ENCODE results near the gene TMEM242. TPM values are rescaled to one million over a fixed set of nuclear protein-coding genes. Genes with fewer than 3 reads are reported as not detected.

TMEM242 gene
- total RNA-seq, 1 donor from 2014 or later = 11.7 TPM

GRCh38 chr6:157260735-157261410 lies 62.4 kb downstream of the TMEM242 start:
- no peak for TF ChIP-seq CTCF (conservative IDR thresholded peaks at IDR 0.05)
- DNase-seq (ENCODE audit: extremely low spot score, unreplicated experiment) = no peak
- Mint-ChIP-seq H3K4me1 (ENCODE audit: unreplicated experiment) (peaks cover 10% of the 10 kb centered on the region), H3K27me3 (no peaks in the 10 kb centered on the region), H3K27ac (no peak overlapping the region), H3K9me3 (no peaks in the 10 kb centered on the region), H3K36me3 (no peaks in the 10 kb centered on the region), H3K4me3 (no peak overlapping the region)

- Mint-ChIP-seq H3K27ac (no peak overlapping the region), H3K9me3 (no peaks in the 10 kb centered on the region), H3K4me1 (ENCODE audit: unreplicated experiment) (peaks cover 10% of the 10 kb centered on the region), H3K36me3 (no peaks in the 10 kb centered on the region), H3K4me3 (no peak overlapping the region), H3K27me3 (no peaks in the 10 kb centered on the region)
- no peak for TF ChIP-seq CTCF (conservative IDR thresholded peaks at IDR 0.05)
- DNase-seq (ENCODE audit: extremely low spot score, unreplicated experiment) = no peak
Observed at GRCh38 chr6:157259443-157259842, 63.9 kb downstream of the TMEM242 start.

GRCh38 chr6:157258878-157259277 lies 64.4 kb downstream of the TMEM242 start:
- Mint-ChIP-seq H3K36me3 (no peaks in the 10 kb centered on the region), H3K27ac (no peak overlapping the region), H3K27me3 (no peaks in the 10 kb centered on the region), H3K4me3 (no peak overlapping the region), H3K4me1 (ENCODE audit: unreplicated experiment) (peaks cover 10% of the 10 kb centered on the region), H3K9me3 (no peaks in the 10 kb centered on the region)
- no peak for DNase-seq (ENCODE audit: extremely low spot score, unreplicated experiment)
- no peak for TF ChIP-seq CTCF (conservative IDR thresholded peaks at IDR 0.05)

- peaks cover 15% of the 10 kb centered on the region for H3K4me1 Mint-ChIP-seq (ENCODE audit: unreplicated experiment)
- H3K36me3 Mint-ChIP-seq = no peaks in the 10 kb centered on the region
- H3K27me3 Mint-ChIP-seq = no peaks in the 10 kb centered on the region
- peak overlapping the region; percentile 45 for H3K4me3 Mint-ChIP-seq
- TF ChIP-seq CTCF (conservative IDR thresholded peaks at IDR 0.05) = no peak
- no peak for DNase-seq (ENCODE audit: extremely low spot score, unreplicated experiment)
- no peaks in the 10 kb centered on the region for H3K9me3 Mint-ChIP-seq
- H3K27ac Mint-ChIP-seq = peak overlapping the region; percentile 77
Observed at GRCh38 chr6:157255079-157255478, 68.2 kb downstream of the TMEM242 start.

- no peaks in the 10 kb centered on the region for H3K36me3 Mint-ChIP-seq
- H3K4me1 Mint-ChIP-seq (ENCODE audit: unreplicated experiment) = peaks cover 11% of the 10 kb centered on the region
- no peak for TF ChIP-seq CTCF (conservative IDR thresholded peaks at IDR 0.05)
- no peak for DNase-seq (ENCODE audit: extremely low spot score, unreplicated experiment)
- no peaks in the 10 kb centered on the region for H3K9me3 Mint-ChIP-seq
- no peaks in the 10 kb centered on the region for H3K27me3 Mint-ChIP-seq
- peak overlapping the region; percentile 68 for H3K27ac Mint-ChIP-seq
- H3K4me3 Mint-ChIP-seq = no peak overlapping the region
Observed at GRCh38 chr6:157254538-157254937, 68.8 kb downstream of the TMEM242 start.

Data from type B pancreatic cell (in vitro differentiated cells).